HL-60/S4 treated with retinoic acid at 250 ng/mL for 4 days and 3 days (cell line): Measurements from ENCODE around the gene EFCAB6.

Source experiments
- in situ Hi-C: fragments of 300-500 bp; cut with MboI; formaldehyde crosslinking; loops from 2 replicates; pipeline ENCODE4 v1.7.0; 2022; ENCODE audit warnings: low sequenced_read_pairs

EFCAB6 gene

GRCh38 chr22:43847376-43848289 lies 35.5 kb upstream of the EFCAB6 start:
- in situ Hi-C loops, result no loop called here

- in situ Hi-C loops, result no loop called here
Observed at GRCh38 chr22:43846966-43847365, 34.9 kb upstream of the EFCAB6 start.

- in situ Hi-C loops, result no loop called here
Observed at GRCh38 chr22:43845981-43846380, 33.9 kb upstream of the EFCAB6 start.

- in situ Hi-C loops, result no loop called here
Observed at GRCh38 chr22:43844560-43845545, 32.7 kb upstream of the EFCAB6 start.

GRCh38 chr22:43843783-43844530 lies 31.9 kb upstream of the EFCAB6 start:
- in situ Hi-C loops, result no loop called here

- in situ Hi-C loops, result no loop called here
Observed at GRCh38 chr22:43841742-43842141, 29.6 kb upstream of the EFCAB6 start.

GRCh38 chr22:43840851-43841250 lies 28.7 kb upstream of the EFCAB6 start:
- in situ Hi-C loops, result no loop called here

GRCh38 chr22:43840431-43840830 lies 28.3 kb upstream of the EFCAB6 start:
- in situ Hi-C loops, result no loop called here

GRCh38 chr22:43839781-43840180 lies 27.7 kb upstream of the EFCAB6 start:
- in situ Hi-C loops, result no loop called here

GRCh38 chr22:43838571-43839307 lies 26.6 kb upstream of the EFCAB6 start:
- in situ Hi-C loops, result no loop called here

GRCh38 chr22:43838161-43838560 lies 26.1 kb upstream of the EFCAB6 start:
- in situ Hi-C loops, result no loop called here

GRCh38 chr22:43837666-43838065 lies 25.6 kb upstream of the EFCAB6 start:
- in situ Hi-C loops, result no loop called here

- in situ Hi-C loops, result no loop called here
Observed at GRCh38 chr22:43835736-43836135, 23.6 kb upstream of the EFCAB6 start.

GRCh38 chr22:43835166-43835565 lies 23.1 kb upstream of the EFCAB6 start:
- in situ Hi-C loops, result no loop called here

GRCh38 chr22:43833286-43834240 lies 21.5 kb upstream of the EFCAB6 start:
- in situ Hi-C loops, result no loop called here

- in situ Hi-C loops, result no loop called here
Observed at GRCh38 chr22:43832393-43833265, 20.5 kb upstream of the EFCAB6 start.

GRCh38 chr22:43831561-43832392 lies 19.7 kb upstream of the EFCAB6 start:
- in situ Hi-C loops, result no loop called here
